ENCODE results near the gene SIRT3.

DNA sequence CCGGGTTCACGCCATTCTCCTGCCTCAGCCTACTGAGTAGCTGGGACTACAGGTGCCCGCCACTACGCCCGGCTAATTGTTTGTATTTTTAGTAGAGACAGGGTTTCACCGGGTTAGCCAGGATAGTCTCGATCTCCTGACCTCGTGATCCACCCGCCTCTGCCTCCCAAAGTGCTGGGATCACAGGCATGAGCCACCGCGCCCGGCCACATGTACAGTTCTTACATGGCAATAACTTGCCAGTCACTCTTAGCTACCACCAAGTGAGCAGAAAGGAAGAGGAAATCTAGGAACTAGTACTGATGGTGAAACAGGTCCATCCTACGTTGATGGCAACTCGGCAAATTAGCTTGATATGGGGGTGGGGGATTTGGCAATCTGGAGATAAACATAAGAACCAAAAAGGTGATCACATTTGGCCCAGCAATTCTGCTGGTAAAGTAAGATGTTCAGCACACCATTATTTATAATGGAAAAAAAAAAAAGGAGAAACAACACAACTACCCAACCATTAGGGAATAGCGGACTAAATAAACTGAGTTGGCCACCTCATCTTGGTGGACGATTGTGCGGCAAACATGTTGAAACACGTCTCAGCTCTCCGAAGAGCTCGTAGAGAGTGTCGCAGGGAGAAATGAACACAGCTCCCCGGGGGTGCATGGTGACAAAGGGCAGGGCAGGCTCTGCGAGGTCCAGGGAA lies 47.4 kb upstream of the SIRT3 start:
- TF ChIP-seq, protein P1, sequence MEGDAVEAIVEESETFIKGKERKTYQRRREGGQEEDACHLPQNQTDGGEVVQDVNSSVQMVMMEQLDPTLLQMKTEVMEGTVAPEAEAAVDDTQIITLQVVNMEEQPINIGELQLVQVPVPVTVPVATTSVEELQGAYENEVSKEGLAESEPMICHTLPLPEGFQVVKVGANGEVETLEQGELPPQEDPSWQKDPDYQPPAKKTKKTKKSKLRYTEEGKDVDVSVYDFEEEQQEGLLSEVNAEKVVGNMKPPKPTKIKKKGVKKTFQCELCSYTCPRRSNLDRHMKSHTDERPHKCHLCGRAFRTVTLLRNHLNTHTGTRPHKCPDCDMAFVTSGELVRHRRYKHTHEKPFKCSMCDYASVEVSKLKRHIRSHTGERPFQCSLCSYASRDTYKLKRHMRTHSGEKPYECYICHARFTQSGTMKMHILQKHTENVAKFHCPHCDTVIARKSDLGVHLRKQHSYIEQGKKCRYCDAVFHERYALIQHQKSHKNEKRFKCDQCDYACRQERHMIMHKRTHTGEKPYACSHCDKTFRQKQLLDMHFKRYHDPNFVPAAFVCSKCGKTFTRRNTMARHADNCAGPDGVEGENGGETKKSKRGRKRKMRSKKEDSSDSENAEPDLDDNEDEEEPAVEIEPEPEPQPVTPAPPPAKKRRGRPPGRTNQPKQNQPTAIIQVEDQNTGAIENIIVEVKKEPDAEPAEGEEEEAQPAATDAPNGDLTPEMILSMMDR (IDR thresholded peaks at IDR 0.05) = no peak
- no peak for TF ChIP-seq EZH2phosphoT487 (IDR thresholded peaks at IDR 0.05)

Data from neural progenitor cell (in vitro differentiated cells).